ENCODE measurements around the gene KLRC2. TPM values are rescaled to one million over a fixed set of nuclear protein-coding genes. Genes with fewer than 3 reads are reported as not detected.
A peak's percentile ranks its signal among the peaks of the same experiment; 100 is the strongest.
"Not testable (repeated sequence)": the region's sequence is repeated elsewhere in the genome, so short reads cannot be mapped to it uniquely, and the experiment has no call there.

The KLRC2 gene
- under 1 TPM; 0.47 to 0.94 (median 0.71) TPM for total RNA-seq

GRCh38 chr12:10435816-10436215 lies at the start of gene KLRC2:
KLRC2 (minus strand) TSS chr12:10436010; CDS start chr12:10435986, 24 bp downstream.
- H3K9me3 Mint-ChIP-seq; H3K4me1 Mint-ChIP-seq (ENCODE audit: low read depth); DNase-seq; ATAC-seq; H3K4me3 Mint-ChIP-seq; H3K36me3 Mint-ChIP-seq (ENCODE audit: insufficient read depth); H3K27me3 Mint-ChIP-seq (ENCODE audit: low read depth): not testable (repeated sequence)

DNA sequence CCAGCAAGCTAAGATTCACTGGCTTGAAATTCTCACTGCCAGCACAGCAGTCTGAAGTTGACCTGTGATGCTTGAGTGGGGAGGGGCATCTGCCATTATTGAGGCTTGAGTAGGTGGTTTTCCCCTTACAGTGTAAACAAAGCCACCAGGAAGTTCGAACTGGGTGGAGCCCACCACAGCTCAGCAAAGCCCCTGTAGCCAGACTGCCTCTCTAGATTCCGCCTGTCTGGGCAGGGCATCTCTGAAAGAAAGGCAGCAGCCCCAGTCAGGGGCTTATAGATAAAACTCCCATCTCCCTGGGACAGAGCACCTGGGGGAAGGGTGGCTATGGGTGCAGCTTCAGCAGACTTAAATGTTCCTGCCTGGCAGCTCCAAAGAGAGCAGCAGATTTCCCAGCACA lies 46.1 kb upstream of the KLRC2 start:
- not testable (repeated sequence) for H3K36me3 Mint-ChIP-seq (ENCODE audit: insufficient read depth); ATAC-seq; DNase-seq; H3K27me3 Mint-ChIP-seq (ENCODE audit: low read depth); H3K9me3 Mint-ChIP-seq; H3K4me3 Mint-ChIP-seq; H3K4me1 Mint-ChIP-seq (ENCODE audit: low read depth)

DNA sequence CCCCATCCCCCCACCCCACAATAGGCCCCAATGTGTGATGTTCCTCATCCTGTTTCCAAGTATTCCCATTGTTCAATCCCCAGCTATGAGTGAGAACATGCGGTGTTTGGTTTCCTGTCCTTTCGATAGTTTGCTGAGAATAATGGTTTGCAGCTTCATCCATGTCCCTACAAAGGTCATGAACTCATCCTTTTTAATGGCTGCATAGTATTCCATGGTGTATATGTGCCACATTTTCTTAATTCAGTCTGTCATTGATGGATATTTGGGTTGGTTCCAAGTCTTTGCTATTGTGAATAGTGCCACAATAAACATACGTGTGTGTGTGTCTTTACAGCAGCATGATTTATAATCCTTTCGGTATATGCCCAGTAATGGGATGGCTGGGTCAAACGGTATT lies 37.0 kb upstream of the KLRC2 start:
- not testable (repeated sequence) for H3K27me3 Mint-ChIP-seq (ENCODE audit: low read depth); H3K36me3 Mint-ChIP-seq (ENCODE audit: insufficient read depth); ATAC-seq; H3K4me1 Mint-ChIP-seq (ENCODE audit: low read depth); H3K4me3 Mint-ChIP-seq; DNase-seq; H3K9me3 Mint-ChIP-seq

DNA sequence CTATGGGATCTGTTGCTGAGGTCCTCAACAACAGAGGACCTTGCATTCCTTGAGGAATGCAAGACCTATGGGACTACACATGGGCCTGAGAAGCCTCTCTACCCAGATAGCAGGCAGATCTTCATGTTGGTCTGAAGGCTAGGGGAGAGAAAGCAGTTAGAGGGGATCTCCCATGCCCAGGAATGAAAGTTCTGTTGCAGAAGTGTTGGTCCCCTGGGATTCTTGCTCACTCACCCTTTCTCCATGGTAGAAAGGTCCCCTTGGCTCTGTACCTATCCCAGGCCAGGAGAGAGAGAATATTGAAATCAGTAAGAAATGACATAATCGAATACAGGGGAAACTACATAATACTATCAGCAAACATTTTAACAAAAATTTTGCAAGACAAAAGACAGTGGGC lies 33.9 kb upstream of the KLRC2 start:
- Mint-ChIP-seq H3K9me3 (peaks cover 6% of the 10 kb centered on the region), H3K27me3 (ENCODE audit: low read depth) (peaks cover 13% of the 10 kb centered on the region), H3K36me3 (ENCODE audit: insufficient read depth) (no peaks in the 10 kb centered on the region), H3K4me3 (no peak overlapping the region), H3K4me1 (ENCODE audit: low read depth) (no peaks in the 10 kb centered on the region)
- DNase-seq: no peak
- no peak for ATAC-seq

GRCh38 chr12:10466311-10466710 lies 30.5 kb upstream of the KLRC2 start:
- DNase-seq (no peak), ATAC-seq (no peak)
- Mint-ChIP-seq H3K27me3 (ENCODE audit: low read depth) (peaks cover 17% of the 10 kb centered on the region), H3K36me3 (ENCODE audit: insufficient read depth) (no peaks in the 10 kb centered on the region), H3K9me3 (peaks cover 7% of the 10 kb centered on the region), H3K4me3 (no peak overlapping the region), H3K4me1 (ENCODE audit: low read depth) (no peaks in the 10 kb centered on the region)

- DNase-seq: no peak
- H3K9me3 Mint-ChIP-seq: peaks cover 36% of the 10 kb centered on the region
- no peak for ATAC-seq
- H3K27me3 Mint-ChIP-seq (ENCODE audit: low read depth): peaks cover 3% of the 10 kb centered on the region
- H3K4me3 Mint-ChIP-seq: no peak overlapping the region
- H3K4me1 Mint-ChIP-seq (ENCODE audit: low read depth): no peaks in the 10 kb centered on the region
- H3K36me3 Mint-ChIP-seq (ENCODE audit: insufficient read depth): no peaks in the 10 kb centered on the region
These were observed 21.9 kb upstream of the KLRC2 start for GRCh38 chr12:10457760-10458159.

DNA sequence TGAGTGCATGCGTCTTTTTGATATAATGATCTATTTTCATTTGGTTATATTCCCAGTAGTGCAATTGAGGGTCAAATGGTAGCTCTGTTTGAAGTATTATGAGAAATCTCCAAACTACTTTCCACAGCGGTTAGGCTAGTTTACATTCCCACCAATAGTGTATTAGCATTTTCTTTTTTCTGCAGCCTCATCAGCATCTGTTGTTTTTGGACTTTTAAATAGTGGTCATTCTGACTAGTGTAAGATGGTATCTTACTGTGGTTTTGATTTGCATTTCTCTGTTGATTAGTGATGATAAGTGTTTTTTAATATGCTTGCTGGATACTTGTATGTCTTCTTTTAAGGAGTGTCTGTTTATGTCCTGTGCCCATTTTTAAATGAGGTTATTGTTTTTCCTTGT lies 21.0 kb upstream of the KLRC2 start:
- Mint-ChIP-seq H3K36me3 (ENCODE audit: insufficient read depth) (no peaks in the 10 kb centered on the region), H3K4me3 (no peak overlapping the region), H3K9me3 (peaks cover 32% of the 10 kb centered on the region), H3K27me3 (ENCODE audit: low read depth) (peaks cover 1% of the 10 kb centered on the region), H3K4me1 (ENCODE audit: low read depth) (no peaks in the 10 kb centered on the region)
- DNase-seq (no peak), ATAC-seq (no peak)

GRCh38 chr12:10455766-10456165 lies 20.0 kb upstream of the KLRC2 start:
- no peaks in the 10 kb centered on the region for H3K4me1 Mint-ChIP-seq (ENCODE audit: low read depth)

DNA sequence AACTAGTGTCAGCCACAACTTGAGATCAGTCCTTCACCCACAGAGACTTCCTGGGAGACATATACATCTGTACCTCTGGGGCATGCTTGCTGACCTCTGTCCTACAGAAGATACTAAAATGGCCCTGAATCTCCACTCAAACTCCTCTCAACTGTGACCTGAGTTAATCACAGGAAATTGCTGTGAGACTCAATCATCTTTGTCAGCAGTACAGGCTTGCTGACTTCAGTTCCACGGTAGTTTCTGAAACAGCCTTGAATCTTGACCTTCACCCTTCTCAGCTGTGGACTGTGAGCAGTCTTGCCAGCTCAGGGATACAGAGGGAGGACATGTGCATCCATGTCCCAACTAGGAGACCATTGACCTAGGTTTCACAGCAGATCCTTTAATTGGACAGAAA lies 18.7 kb upstream of the KLRC2 start:
- no peak overlapping the region for H3K4me3 Mint-ChIP-seq
- no peaks in the 10 kb centered on the region for H3K4me1 Mint-ChIP-seq (ENCODE audit: low read depth)
- no peak for ATAC-seq
- no peaks in the 10 kb centered on the region for H3K36me3 Mint-ChIP-seq (ENCODE audit: insufficient read depth)
- no peak for DNase-seq
- peaks cover 27% of the 10 kb centered on the region for H3K9me3 Mint-ChIP-seq
- H3K27me3 Mint-ChIP-seq (ENCODE audit: low read depth): peaks cover 1% of the 10 kb centered on the region

More at GRCh38 chr12:10455766-10456165, 20.0 kb upstream of the KLRC2 start:
- DNase-seq (no peak), ATAC-seq (no peak)
- H3K36me3 Mint-ChIP-seq (ENCODE audit: insufficient read depth): no peaks in the 10 kb centered on the region
- peaks cover 30% of the 10 kb centered on the region for H3K9me3 Mint-ChIP-seq
- peaks cover 1% of the 10 kb centered on the region for H3K27me3 Mint-ChIP-seq (ENCODE audit: low read depth)
- no peak overlapping the region for H3K4me3 Mint-ChIP-seq

- DNase-seq (no peak), ATAC-seq (peak in 1 of 2 donors; percentile 10)
- Mint-ChIP-seq H3K27me3 (ENCODE audit: low read depth) (no peaks in the 10 kb centered on the region), H3K9me3 (peaks cover 22% of the 10 kb centered on the region), H3K4me1 (ENCODE audit: low read depth) (no peaks in the 10 kb centered on the region), H3K36me3 (ENCODE audit: insufficient read depth) (no peaks in the 10 kb centered on the region), H3K4me3 (peak within 1 kb of the TSS; percentile 40)
These were observed 17.3 kb upstream of the KLRC2 start, which contains the start of gene KLRC1 for GRCh38 chr12:10453156-10453555. KLRC1 (minus strand) TSS chr12:10453377; CDS start chr12:10451156, 2,221 bp downstream.

- Mint-ChIP-seq H3K36me3 (ENCODE audit: insufficient read depth) (no peaks in the 10 kb centered on the region), H3K4me3 (no peak overlapping the region)
These were observed 12.4 kb upstream of the KLRC2 start for GRCh38 chr12:10448236-10448635.

DNA sequence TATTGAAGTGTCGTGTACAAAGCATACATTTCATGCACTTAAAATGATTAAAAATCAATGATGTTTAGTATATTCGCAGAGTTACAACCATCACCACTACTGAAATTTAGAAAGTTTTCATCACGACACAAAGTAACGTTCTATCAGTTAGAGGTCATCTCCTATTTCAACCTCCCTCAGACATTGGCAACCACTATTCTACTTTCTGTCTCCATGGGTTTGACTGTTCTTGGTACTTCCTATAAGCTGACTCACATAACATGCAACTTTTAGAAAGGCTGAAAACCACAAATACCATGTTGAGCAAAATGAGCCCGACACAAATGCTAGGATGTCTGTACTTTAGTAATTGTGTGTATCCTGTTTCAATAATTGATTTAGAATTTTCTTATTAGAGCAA lies 10.2 kb upstream of the KLRC2 start:
- not testable (repeated sequence) for H3K27me3 Mint-ChIP-seq (ENCODE audit: low read depth); H3K4me3 Mint-ChIP-seq; H3K9me3 Mint-ChIP-seq; DNase-seq; H3K36me3 Mint-ChIP-seq (ENCODE audit: insufficient read depth); H3K4me1 Mint-ChIP-seq (ENCODE audit: low read depth)
- peak; percentile 34 to 61 for ATAC-seq

More at GRCh38 chr12:10448236-10448635, 12.4 kb upstream of the KLRC2 start:
- Mint-ChIP-seq H3K4me1 (ENCODE audit: low read depth) (no peaks in the 10 kb centered on the region), H3K27me3 (ENCODE audit: low read depth) (no peaks in the 10 kb centered on the region), H3K9me3 (no peaks in the 10 kb centered on the region)
- ATAC-seq: no peak
- DNase-seq: no peak

- not testable (repeated sequence) for H3K27me3 Mint-ChIP-seq (ENCODE audit: low read depth); ATAC-seq; H3K4me3 Mint-ChIP-seq; H3K9me3 Mint-ChIP-seq; DNase-seq; H3K4me1 Mint-ChIP-seq (ENCODE audit: low read depth); H3K36me3 Mint-ChIP-seq (ENCODE audit: insufficient read depth)
These were observed 5.3 kb upstream of the KLRC2 start for GRCh38 chr12:10441144-10441543.

- H3K4me1 Mint-ChIP-seq (ENCODE audit: low read depth); H3K4me3 Mint-ChIP-seq; ATAC-seq; H3K9me3 Mint-ChIP-seq; H3K36me3 Mint-ChIP-seq (ENCODE audit: insufficient read depth); H3K27me3 Mint-ChIP-seq (ENCODE audit: low read depth); DNase-seq: not testable (repeated sequence)
These were observed 3.9 kb upstream of the KLRC2 start for GRCh38 chr12:10439608-10440274.

DNA sequence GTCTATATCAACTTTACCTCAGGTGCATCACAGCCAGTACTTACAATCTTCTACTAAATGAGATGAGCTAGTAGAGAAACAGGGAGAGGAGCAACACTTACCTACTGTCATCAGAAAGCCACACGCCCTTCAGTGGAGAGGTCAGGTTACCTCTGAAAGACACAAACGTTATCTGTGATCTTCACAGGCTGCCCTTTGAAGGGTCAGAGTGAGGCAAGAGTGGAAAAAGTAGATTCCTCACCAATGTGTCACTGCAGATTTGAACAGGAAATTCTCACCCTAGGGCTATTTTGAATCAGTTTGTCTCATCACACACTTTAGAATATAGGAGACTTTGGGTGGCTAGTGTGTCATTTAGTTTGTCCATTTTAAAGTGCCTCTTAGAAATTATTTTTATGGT lies 1.8 kb upstream of the KLRC2 start:
- not testable (repeated sequence) for ATAC-seq; H3K36me3 Mint-ChIP-seq (ENCODE audit: insufficient read depth); H3K4me3 Mint-ChIP-seq

More for the DNA sequence above, 1.8 kb upstream of the KLRC2 start:
- H3K27me3 Mint-ChIP-seq (ENCODE audit: low read depth); H3K4me1 Mint-ChIP-seq (ENCODE audit: low read depth); H3K9me3 Mint-ChIP-seq; DNase-seq: not testable (repeated sequence)
